ENCODE measurements around the gene RASAL2.
"Not testable (repeated sequence)": the region's sequence is repeated elsewhere in the genome, so short reads cannot be mapped to it uniquely, and the experiment has no call there.

RASAL2 gene

GRCh38 chr1:178283409-178283808 lies 189.5 kb downstream of the RASAL2 start:
- no peak for DNase-seq (ENCODE audit: low read depth, low spot score)

- DNase-seq (ENCODE audit: low read depth, low spot score) = no peak
Observed at GRCh38 chr1:178284058-178284457, 190.2 kb downstream of the RASAL2 start.

DNA sequence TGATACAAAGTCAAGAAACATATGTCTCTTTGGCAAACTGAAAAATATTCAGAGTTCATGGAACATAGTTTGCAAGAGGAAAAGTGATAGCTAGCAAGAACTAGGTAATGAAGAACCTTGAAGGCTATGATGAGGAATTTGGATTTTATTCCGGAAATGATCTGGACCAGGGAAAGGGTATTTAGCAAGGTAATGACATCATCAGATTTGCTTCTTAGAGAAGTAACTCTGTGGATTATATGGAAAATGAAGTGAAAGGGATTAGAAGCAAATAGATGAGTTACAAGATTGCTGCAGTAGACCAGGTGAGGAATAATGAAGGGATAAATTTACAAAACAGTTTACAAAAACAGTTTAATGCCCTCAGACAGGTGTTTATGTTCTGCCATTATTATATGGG lies 197.3 kb downstream of the RASAL2 start:
- DNase-seq (ENCODE audit: low read depth, low spot score) = no peak

DNA sequence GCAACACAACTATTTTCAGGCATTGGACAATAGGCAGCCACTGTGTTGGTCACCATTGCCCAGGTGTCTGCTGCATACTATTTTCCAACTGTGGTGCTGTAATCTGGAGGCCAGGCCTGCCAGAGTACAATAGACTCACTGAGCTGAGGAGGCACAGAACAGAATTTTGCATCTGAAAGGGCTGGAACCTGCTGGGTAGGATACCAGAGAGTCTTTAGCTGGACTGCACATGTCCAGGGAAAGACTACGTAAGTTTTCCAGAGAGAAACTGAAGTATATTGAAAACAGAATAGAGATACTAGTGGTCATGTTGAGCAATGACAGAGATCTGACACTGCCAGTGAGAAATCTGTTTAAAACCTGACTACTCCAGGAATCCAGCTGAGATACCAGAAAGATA lies 200.8 kb downstream of the RASAL2 start:
- no peak for DNase-seq (ENCODE audit: low read depth, low spot score)

DNA sequence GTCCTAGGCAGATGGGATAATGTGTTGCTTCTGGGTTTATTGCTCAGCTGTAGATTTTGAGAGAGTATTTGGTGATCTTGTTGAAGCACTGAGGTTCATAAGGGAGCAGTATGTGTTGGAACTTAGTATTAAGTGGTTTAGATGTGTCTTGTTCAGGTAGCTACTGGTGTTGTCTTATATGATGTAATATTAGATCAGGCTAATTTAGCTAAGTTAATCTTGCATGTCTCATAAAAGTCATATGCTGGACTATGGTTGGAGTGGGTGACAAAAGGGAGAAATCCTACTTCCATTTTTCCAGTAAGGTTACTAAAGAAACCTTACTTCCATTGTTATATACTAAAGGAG lies 206.4 kb downstream of the RASAL2 start:
- DNase-seq (ENCODE audit: low read depth, low spot score) = no peak

DNA sequence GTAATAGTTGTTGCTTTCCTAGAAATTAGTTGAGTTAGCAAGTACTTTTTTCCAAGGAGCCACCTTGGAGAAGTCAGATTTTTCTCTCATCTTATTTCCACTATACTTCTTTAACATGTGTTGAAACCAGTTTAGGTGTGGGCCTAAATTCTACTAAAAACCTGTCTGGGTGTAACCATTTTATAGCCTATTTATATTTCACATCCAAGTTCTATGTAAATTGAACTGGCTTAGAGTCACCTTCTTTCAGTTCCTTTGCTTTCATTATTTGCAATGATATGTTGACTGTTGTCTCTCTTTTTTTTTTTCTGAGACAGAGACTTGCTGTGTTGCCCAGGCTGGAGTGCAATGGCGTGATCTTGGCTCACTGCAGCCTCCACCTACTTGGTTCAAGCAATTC lies 207.2 kb downstream of the RASAL2 start:
- no peak for DNase-seq (ENCODE audit: low read depth, low spot score)

DNA sequence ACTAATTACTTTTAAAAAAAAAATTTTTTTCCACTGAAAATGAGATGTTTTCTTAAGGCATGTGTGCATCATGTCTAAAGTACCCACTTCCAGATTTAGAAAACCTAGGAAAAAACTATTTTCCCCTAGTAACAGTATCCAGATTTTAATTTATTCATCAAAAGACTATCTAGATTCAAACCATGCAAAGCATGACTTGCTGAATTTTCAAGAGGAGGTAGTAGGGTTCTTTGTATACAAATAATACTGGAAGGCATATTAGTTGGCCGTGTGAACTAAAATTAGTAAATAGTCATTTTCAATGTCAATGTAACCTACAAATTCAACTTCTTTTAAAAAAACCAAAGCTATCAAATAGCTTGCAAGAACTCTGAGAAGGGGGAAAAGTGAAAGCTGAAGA lies 213.4 kb downstream of the RASAL2 start:
- DNase-seq (ENCODE audit: low read depth, low spot score) = no peak

DNA sequence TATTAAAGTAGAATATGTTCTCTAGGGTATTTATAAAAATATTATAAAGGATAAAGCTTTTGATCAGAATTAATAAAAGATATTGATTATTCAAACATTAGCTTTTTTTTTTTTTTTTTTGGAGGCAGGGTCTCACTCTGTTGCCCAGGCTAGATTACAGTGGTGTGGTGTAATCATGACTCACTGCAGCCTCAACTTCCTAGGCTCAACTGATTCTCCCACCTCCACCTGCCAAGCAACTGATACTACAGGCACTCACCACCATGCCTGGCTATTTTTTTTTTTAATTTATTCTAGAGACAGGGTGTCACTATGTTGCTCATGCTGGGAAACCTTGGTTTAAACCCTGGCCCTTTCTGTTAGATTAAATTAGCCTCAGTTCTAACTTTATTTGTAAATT lies 214.5 kb downstream of the RASAL2 start:
- DNase-seq (ENCODE audit: low read depth, low spot score) = no peak

GRCh38 chr1:178310685-178311105 lies 216.8 kb downstream of the RASAL2 start:
- peak; percentile 17 for DNase-seq (ENCODE audit: low read depth, low spot score)

GRCh38 chr1:178311164-178311563 lies 217.3 kb downstream of the RASAL2 start:
- no peak for DNase-seq (ENCODE audit: low read depth, low spot score)

GRCh38 chr1:178320280-178320982 lies 226.5 kb downstream of the RASAL2 start:
- not testable (repeated sequence) for DNase-seq (ENCODE audit: low read depth, low spot score)

DNA sequence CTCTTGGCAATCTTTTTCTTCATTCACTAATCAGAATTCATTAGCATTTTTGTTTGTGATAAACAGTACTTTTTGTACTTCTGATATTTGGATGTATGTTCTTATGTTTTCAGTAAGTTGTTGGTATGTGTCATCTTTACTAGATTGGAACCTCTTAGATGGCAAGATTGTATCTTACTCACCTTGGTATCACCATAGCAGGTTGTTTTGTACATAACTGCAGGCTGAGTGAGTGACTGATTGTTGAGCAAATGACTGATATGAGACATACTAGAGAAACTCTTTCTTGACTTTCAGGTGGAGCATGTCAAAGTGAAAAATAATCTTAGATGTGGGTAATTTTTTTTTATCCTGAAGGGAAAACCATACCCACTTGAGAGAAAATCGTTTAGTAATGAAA lies 229.2 kb downstream of the RASAL2 start:
- DNase-seq (ENCODE audit: low read depth, low spot score) = no peak

DNA sequence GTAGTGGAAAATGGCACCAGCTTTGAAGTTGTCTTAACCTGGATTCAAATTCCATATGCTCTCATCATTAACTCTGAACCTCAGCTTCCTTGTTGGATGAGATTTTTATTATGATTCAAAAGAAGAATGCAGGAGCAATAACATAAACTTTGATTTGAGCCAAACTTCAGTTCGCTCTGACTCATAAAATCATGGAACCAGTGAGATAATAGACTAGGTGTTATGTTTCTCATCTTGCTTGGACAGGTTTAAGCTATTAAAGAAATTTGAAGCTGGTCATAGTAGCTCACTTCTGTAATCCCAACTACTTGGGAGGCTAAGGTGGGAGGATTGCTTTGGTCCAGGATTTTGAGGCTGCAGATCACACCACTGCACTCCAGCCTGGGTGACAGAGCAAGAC lies 230.1 kb downstream of the RASAL2 start:
- DNase-seq (ENCODE audit: low read depth, low spot score) = no peak

GRCh38 chr1:178328728-178329127 lies 234.8 kb downstream of the RASAL2 start:
- DNase-seq (ENCODE audit: low read depth, low spot score) = no peak

GRCh38 chr1:178330153-178330552 lies 236.2 kb downstream of the RASAL2 start:
- DNase-seq (ENCODE audit: low read depth, low spot score) = no peak

GRCh38 chr1:178330848-178331497 lies 237.1 kb downstream of the RASAL2 start:
- DNase-seq (ENCODE audit: low read depth, low spot score) = no peak

GRCh38 chr1:178335426-178335825 lies 241.5 kb downstream of the RASAL2 start:
- no peak for DNase-seq (ENCODE audit: low read depth, low spot score)

- no peak for DNase-seq (ENCODE audit: low read depth, low spot score)
Observed at GRCh38 chr1:178337091-178337706, 243.3 kb downstream of the RASAL2 start.

DNA sequence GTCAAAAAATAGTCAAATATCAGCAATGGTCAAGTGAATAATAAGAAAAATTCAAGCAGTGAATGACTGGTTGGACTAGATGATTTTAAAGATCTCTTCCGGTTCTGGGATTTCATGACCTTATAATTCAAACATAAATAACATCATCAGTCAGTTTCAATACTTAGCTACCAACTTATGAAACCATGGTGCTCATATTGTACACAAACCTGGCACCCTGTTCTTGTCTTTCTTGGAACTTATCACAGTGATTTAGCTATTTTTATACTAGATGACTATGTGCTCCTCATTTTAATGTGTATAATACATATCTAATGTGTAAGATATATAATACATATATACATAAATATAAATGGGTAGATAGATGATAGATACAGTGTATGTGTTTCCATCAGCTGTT lies 245.9 kb downstream of the RASAL2 start:
- no peak for DNase-seq (ENCODE audit: low read depth, low spot score)

GRCh38 chr1:178341261-178341956 lies 247.5 kb downstream of the RASAL2 start:
- peak; percentile 29 for DNase-seq (ENCODE audit: low read depth, low spot score)

DNA sequence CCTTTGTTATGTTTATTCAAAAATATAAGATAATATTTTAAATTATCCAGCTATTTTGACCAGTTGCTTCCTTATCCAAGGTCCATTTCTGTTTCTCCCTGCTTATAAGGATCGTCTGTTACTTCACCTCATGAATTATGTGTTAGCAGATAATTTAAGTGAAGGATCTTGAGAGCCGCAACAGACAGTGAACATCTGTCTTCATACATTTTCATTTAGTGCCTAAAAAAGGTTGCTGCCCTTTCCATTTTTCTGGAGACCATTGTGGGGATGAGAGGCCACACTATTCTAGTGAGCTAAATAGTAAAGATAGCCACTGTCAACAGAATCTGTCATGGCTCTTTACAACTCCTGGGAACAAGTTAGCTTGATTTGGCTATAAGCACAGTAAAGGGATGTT lies 248.8 kb downstream of the RASAL2 start:
- no peak for DNase-seq (ENCODE audit: low read depth, low spot score)

GRCh38 chr1:178344513-178345091 lies 250.7 kb downstream of the RASAL2 start:
- DNase-seq (ENCODE audit: low read depth, low spot score) = peak; percentile 40
